ENCODE data around the gene MUC20. TPM values are rescaled to one million over a fixed set of nuclear protein-coding genes. Genes with fewer than 3 reads are reported as not detected.
A peak's percentile ranks its signal among the peaks of the same experiment; 100 is the strongest.

Gene MUC20
- total RNA-seq, 1 experiment from 2014 or later = not detected

GRCh38 chr3:195696632-195697278 lies 24.0 kb upstream of the MUC20 start:
- TF ChIP-seq, protein P1, sequence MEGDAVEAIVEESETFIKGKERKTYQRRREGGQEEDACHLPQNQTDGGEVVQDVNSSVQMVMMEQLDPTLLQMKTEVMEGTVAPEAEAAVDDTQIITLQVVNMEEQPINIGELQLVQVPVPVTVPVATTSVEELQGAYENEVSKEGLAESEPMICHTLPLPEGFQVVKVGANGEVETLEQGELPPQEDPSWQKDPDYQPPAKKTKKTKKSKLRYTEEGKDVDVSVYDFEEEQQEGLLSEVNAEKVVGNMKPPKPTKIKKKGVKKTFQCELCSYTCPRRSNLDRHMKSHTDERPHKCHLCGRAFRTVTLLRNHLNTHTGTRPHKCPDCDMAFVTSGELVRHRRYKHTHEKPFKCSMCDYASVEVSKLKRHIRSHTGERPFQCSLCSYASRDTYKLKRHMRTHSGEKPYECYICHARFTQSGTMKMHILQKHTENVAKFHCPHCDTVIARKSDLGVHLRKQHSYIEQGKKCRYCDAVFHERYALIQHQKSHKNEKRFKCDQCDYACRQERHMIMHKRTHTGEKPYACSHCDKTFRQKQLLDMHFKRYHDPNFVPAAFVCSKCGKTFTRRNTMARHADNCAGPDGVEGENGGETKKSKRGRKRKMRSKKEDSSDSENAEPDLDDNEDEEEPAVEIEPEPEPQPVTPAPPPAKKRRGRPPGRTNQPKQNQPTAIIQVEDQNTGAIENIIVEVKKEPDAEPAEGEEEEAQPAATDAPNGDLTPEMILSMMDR (conservative IDR thresholded peaks at IDR 0.05) = no peak
- H2BK12ac ChIP-seq (ENCODE audit: insufficient read length, low read depth, low read length) = no peak overlapping the region
- Mint-ChIP-seq H3K4me3 (no peak overlapping the region), H3K36me3 (ENCODE audit: insufficient read depth in 1 of 3, low read depth in 3 of 3) (peaks cover 10 to 33% (median 13%) of the 10 kb centered on the region in 3 experiments; a peak in 5 of 7 replicates), H3K27me3 (ENCODE audit: low read depth) (peaks cover 8% of the 10 kb centered on the region), H3K4me1 (peaks cover 26 to 29% of the 10 kb centered on the region in 2 experiments), H3K9me3 (no peaks in the 10 kb centered on the region), H3K27ac (peak overlapping the region in 1 of 3 experiments; percentile 73; a peak in 4 of 7 replicates)
- H4K8ac ChIP-seq (replicated peaks; ENCODE audit: insufficient read length, low read depth, low read length) = no peak overlapping the region
- H3K79me2 ChIP-seq (ENCODE audit: insufficient read depth, low read length) = no peaks in the 10 kb centered on the region
- H2BK5ac ChIP-seq (ENCODE audit: insufficient read length, low read length) = no peak overlapping the region
- H4K20me1 ChIP-seq (ENCODE audit: control insufficient read depth, insufficient read depth, insufficient read length) = no peaks in the 10 kb centered on the region
- no peak overlapping the region for H3K18ac ChIP-seq (ENCODE audit: insufficient read length, low read depth, low read length)
- no peak overlapping the region for H3K4me2 ChIP-seq (ENCODE audit: insufficient read depth, insufficient read length, low read length)
- no peak overlapping the region for H4K5ac ChIP-seq (ENCODE audit: insufficient read length, low read depth, low read length)
- no peaks in the 10 kb centered on the region for H3K27me3 ChIP-seq (ENCODE audit: insufficient read depth, low read length)
- H2AFZ ChIP-seq (ENCODE audit: low read length) = no peak overlapping the region
- H3K23me2 ChIP-seq (ENCODE audit: insufficient read length, low read depth, low read length, poor library complexity, severe bottlenecking) = no peaks in the 10 kb centered on the region
- no peaks in the 10 kb centered on the region for H3K9me3 ChIP-seq (ENCODE audit: control insufficient read depth, low read depth, low read length)
- no peak overlapping the region for H3K4ac ChIP-seq (ENCODE audit: low read depth, low read length)
- peaks cover 8% of the 10 kb centered on the region; the same call in 1 of the 2 replicates for H3K4me1 ChIP-seq (ENCODE audit: insufficient read depth, low read length)
- no peak overlapping the region for H3K56ac ChIP-seq (ENCODE audit: insufficient read length, low read depth, low read length)
- H2BK20ac ChIP-seq (ENCODE audit: low read depth, low read length, poor library complexity, severe bottlenecking) = no peak overlapping the region
- H3K14ac ChIP-seq (ENCODE audit: insufficient read depth, low read length) = no peak overlapping the region
- H3T11ph ChIP-seq (ENCODE audit: low read length) = no peak overlapping the region
- no peaks in the 10 kb centered on the region for H3K79me1 ChIP-seq (ENCODE audit: insufficient read depth, low read depth, low read length, poor library complexity, severe bottlenecking)
- H4K91ac ChIP-seq (ENCODE audit: insufficient read length, low read depth, low read length) = no peak overlapping the region
- no peak overlapping the region for H3K27ac ChIP-seq (ENCODE audit: insufficient read length, low read depth, low read length)
- no CpG with 5 or more reads among the region's 31 CpGs for WGBS (ENCODE audit: extremely low coverage, insufficient read length, low lambda C conversion rate)
- H2BK120ac ChIP-seq (ENCODE audit: low read depth, low read length, poor library complexity, severe bottlenecking) = no peak overlapping the region
- H2BK15ac ChIP-seq (ENCODE audit: low read depth, low read length) = no peak overlapping the region
- no peak overlapping the region for H3K9ac ChIP-seq (ENCODE audit: extremely low read depth, insufficient read length, low read length)
- H2AK5ac ChIP-seq (ENCODE audit: insufficient read length, low read length) = no peak overlapping the region
- DNase-seq = no peak
- no peak overlapping the region for H3K23ac ChIP-seq (ENCODE audit: insufficient read length, low read depth, low read length)

All from H9 (cell line).